SK-N-SH treated with all-trans-retinoic acid at 6 μM for 48 hours (cell line): ENCODE data around the gene DENND2C.

Source experiments
- ARNTL ChIP-seq: fragments of 450-650 bp; formaldehyde crosslinking; IDR thresholded peaks from 2 replicates; pipeline ENCODE4 v1.5.0; 2020; ENCODE audit warnings: low read depth, mild to moderate bottlenecking, moderate library complexity, borderline replicate concordance
- ESRRG ChIP-seq: fragments of 250-450 bp; sonication (Bioruptor Pico); IDR thresholded peaks from 2 replicates; pipeline ENCODE4 v1.6.1; 2021; ENCODE audit warnings: mild to moderate bottlenecking
- ISL1 ChIP-seq: fragments of 250-450 bp; sonication (Bioruptor Pico); IDR thresholded peaks from 2 replicates; pipeline ENCODE4 v2.1.2; 2022; ENCODE audit warnings: mild to moderate bottlenecking, moderate library complexity
- ZNF8 ChIP-seq: fragments of 450-650 bp; formaldehyde crosslinking; IDR thresholded peaks from 2 replicates; pipeline ENCODE4 v1.5.0; 2020; ENCODE audit warnings: mild to moderate bottlenecking, moderate library complexity
- TF ChIP-seq, protein P1 (sequence below): fragments of 250-450 bp; sonication (Bioruptor Pico); IDR thresholded peaks from 2 replicates; pipeline ENCODE4 v1.5.1; 2020; ENCODE audit warnings: low read depth, mild to moderate bottlenecking, moderate library complexity

DNA sequence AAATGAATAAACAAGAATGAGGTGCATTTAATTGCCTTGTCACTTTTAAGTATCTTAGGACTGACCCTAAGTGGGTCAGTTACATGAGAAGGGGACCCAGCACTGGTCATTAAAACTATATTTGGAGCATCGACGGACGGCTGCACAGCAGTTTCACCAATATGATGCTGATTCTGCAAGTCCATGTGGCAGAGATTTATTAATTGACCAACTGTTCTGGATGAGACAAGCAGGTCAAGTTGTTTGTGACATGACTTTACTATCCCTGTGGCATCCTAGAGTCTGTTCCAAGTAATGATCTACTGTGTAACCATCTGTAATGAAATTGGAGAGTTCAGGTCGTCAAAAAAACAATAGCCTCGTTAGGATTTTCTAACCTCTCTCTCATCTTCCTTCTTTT is 16.0 kb upstream of the DENND2C start:
- no peak for TF ChIP-seq ARNTL (CRISPR knock-in tag)
- no peak for TF ChIP-seq ISL1 (CRISPR knock-in tag)
- TF ChIP-seq ESRRG (CRISPR knock-in tag): no peak
- TF ChIP-seq ZNF8 (CRISPR knock-in tag): no peak
- TF ChIP-seq, protein P1, sequence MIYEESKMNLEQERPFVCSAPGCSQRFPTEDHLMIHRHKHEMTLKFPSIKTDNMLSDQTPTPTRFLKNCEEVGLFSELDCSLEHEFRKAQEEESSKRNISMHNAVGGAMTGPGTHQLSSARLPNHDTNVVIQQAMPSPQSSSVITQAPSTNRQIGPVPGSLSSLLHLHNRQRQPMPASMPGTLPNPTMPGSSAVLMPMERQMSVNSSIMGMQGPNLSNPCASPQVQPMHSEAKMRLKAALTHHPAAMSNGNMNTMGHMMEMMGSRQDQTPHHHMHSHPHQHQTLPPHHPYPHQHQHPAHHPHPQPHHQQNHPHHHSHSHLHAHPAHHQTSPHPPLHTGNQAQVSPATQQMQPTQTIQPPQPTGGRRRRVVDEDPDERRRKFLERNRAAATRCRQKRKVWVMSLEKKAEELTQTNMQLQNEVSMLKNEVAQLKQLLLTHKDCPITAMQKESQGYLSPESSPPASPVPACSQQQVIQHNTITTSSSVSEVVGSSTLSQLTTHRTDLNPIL (CRISPR knock-in tag): no peak
